ENCODE data around the gene DDAH2.

DDAH2 gene

DNA sequence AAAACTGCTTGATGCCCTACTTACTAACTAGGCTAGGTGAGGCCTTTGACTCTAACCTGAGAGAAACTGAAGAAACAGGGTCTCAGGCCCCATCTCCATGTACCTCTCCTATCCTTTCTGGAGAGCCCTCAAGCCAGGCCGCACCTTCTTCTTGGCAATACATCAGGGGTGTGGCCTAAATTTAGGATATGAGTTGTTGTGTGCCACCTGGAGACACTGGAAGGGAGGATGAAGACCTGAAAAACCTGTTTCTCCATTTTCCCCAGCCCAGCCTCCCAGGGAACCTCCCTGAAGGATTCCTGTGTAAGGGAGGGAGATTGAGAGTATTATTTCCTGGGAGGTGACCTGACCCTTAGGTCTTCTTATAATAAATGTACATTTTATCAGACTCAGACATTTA lies 10.8 kb downstream of the DDAH2 start:
- TF ChIP-seq OVOL3 (tag by site-specific recombination; IDR thresholded peaks at IDR 0.05): no peak
- TF ChIP-seq ZNF354C (tag by site-specific recombination; IDR thresholded peaks at IDR 0.05; ENCODE audit: borderline replicate concordance, low read depth): no peak
- TF ChIP-seq, protein P1, sequence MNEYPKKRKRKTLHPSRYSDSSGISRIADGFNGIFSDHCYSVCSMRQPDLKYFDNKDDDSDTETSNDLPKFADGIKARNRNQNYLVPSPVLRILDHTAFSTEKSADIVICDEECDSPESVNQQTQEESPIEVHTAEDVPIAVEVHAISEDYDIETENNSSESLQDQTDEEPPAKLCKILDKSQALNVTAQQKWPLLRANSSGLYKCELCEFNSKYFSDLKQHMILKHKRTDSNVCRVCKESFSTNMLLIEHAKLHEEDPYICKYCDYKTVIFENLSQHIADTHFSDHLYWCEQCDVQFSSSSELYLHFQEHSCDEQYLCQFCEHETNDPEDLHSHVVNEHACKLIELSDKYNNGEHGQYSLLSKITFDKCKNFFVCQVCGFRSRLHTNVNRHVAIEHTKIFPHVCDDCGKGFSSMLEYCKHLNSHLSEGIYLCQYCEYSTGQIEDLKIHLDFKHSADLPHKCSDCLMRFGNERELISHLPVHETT (tag by site-specific recombination; IDR thresholded peaks at IDR 0.05): no peak
- TF ChIP-seq ZNF571 (tag by site-specific recombination; IDR thresholded peaks at IDR 0.05): no peak
- no peak for TF ChIP-seq SP3 (tag by site-specific recombination; IDR thresholded peaks at IDR 0.05)
- CTCF ChIA-PET: no interaction called here
- no peaks in the 10 kb centered on the region for H3K9me3 ChIP-seq (ENCODE audit: control insufficient read depth, insufficient read depth, low read depth, low read length)
- peaks cover 4% of the 10 kb centered on the region for H3K4me1 ChIP-seq (ENCODE audit: control insufficient read depth, insufficient read depth, low read length)
- no peak overlapping the region for H3K4me3 ChIP-seq (ENCODE audit: low read depth, low read length)
- POLR2A ChIA-PET: no interaction called here
- no peak overlapping the region for H3K27ac ChIP-seq (ENCODE audit: extremely low read depth, low read depth, low read length)
- no peaks in the 10 kb centered on the region for H3K36me3 ChIP-seq (ENCODE audit: control insufficient read depth in 2 of 2, insufficient read depth in 1 of 2, low read length in 2 of 2)

- Histone ChIP-seq H3K9me3 (ENCODE audit: control insufficient read depth, insufficient read depth, low read depth, low read length) (no peaks in the 10 kb centered on the region), H3K27ac (ENCODE audit: extremely low read depth, low read depth, low read length) (no peak overlapping the region), H3K36me3 (ENCODE audit: control insufficient read depth in 2 of 2, insufficient read depth in 1 of 2, low read length in 2 of 2) (no peaks in the 10 kb centered on the region), H3K4me3 (ENCODE audit: low read depth, low read length) (no peak overlapping the region), H3K4me1 (ENCODE audit: control insufficient read depth, insufficient read depth, low read length) (peaks cover 4% of the 10 kb centered on the region)
- ChIA-PET CTCF (interaction anchor here (0.7 kb wide), 1 partner anchor 23 kb away, joined by 3 read pairs; no protein-coding TSS in a partner anchor), POLR2A (no interaction called here)
- TF ChIP-seq, protein P2, sequence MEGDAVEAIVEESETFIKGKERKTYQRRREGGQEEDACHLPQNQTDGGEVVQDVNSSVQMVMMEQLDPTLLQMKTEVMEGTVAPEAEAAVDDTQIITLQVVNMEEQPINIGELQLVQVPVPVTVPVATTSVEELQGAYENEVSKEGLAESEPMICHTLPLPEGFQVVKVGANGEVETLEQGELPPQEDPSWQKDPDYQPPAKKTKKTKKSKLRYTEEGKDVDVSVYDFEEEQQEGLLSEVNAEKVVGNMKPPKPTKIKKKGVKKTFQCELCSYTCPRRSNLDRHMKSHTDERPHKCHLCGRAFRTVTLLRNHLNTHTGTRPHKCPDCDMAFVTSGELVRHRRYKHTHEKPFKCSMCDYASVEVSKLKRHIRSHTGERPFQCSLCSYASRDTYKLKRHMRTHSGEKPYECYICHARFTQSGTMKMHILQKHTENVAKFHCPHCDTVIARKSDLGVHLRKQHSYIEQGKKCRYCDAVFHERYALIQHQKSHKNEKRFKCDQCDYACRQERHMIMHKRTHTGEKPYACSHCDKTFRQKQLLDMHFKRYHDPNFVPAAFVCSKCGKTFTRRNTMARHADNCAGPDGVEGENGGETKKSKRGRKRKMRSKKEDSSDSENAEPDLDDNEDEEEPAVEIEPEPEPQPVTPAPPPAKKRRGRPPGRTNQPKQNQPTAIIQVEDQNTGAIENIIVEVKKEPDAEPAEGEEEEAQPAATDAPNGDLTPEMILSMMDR (tag by site-specific recombination; IDR thresholded peaks at IDR 0.05): 0 out of 2 replicates have a peak, but pooled peaks have one; percentile 30
- TF ChIP-seq ZNF138 (tag by site-specific recombination; IDR thresholded peaks at IDR 0.05; ENCODE audit: borderline replicate concordance) (no peak), ZNF146 (tag by site-specific recombination; IDR thresholded peaks at IDR 0.05) (no peak)
These were observed 11.4 kb downstream of the DDAH2 start for GRCh38 chr6:31717499-31718222.

DNA sequence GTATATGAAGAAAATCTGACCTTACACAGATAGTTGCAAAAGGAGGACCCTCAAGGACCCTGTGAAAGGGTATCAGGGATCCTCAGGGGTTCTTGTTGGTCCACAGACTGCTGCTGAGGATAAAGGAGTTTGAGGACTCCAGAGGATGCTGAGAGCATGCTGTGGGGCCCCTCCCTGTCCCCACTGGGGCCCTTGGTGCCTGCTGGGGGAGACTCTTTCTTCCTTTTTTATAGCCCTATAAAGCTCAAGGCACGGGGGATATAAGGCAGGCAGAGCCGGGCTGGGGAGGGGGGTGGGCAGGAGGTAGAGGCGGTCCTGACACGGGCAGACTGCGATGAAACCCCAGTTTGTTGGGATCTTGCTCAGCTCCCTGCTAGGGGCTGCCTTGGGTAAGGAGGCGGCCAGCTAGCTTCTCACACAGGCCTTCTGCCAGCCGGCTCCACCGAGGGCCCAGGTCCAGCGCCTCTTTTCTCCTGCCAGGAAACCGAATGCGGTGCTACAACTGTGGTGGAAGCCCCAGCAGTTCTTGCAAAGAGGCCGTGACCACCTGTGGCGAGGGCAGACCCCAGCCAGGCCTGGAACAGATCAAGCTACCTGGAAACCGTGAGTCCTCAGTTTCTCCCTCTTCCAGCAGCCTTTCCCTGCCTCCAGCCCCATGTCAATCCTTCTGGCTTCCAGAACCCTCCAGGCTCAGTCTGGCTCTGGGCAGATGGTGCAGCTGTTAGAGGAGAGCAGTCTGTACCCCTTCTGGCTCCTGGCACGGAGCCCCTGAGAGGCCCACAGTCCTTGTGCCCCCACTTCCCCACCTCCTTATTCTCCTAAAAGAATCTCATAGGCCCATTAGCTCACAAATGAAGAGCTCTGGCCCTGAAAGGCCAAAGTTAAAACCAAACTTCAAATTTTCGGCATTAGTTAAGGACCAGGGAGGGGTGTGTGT lies 13.8 kb downstream of the DDAH2 start, which contains the start of gene LY6G6D:
Gene LY6G6D (plus strand): TSS at position 327 of the 937 bp plus-strand sequence. CDS start 8 bp downstream, at position 335.
- H3K36me3 ChIP-seq (ENCODE audit: control insufficient read depth in 2 of 2, insufficient read depth in 1 of 2, low read length in 2 of 2): no peaks in the 10 kb centered on the region
- H3K27ac ChIP-seq (ENCODE audit: extremely low read depth, low read depth, low read length): peak within 1 kb of the TSS; percentile 46
- CTCF ChIA-PET: interaction anchor here (0.7 to 1.5 kb wide), 3 partner anchors 54 to 152 kb away, joined by 3 to 8 read pairs (median 3); no protein-coding TSS in a partner anchor
- POLR2A ChIA-PET: interaction anchor here (0.6 to 1.6 kb wide), 4 partner anchors 12 to 112 kb away, joined by 3 to 10 read pairs (median 4); partner anchors contain the start of genes ABHD16A and HSPA1B
- H3K9me3 ChIP-seq (ENCODE audit: control insufficient read depth, insufficient read depth, low read depth, low read length): no peaks in the 10 kb centered on the region
- H3K4me1 ChIP-seq (ENCODE audit: control insufficient read depth, insufficient read depth, low read length): peaks cover 4% of the 10 kb centered on the region
- H3K4me3 ChIP-seq (ENCODE audit: low read depth, low read length): no peak within 1 kb of the TSS
- TF ChIP-seq ZNF266 (tag by site-specific recombination; IDR thresholded peaks at IDR 0.05; ENCODE audit: low read depth) (no peak), ZSCAN23 (tag by site-specific recombination; IDR thresholded peaks at IDR 0.05) (no peak), ZNF335 (tag by site-specific recombination; conservative IDR thresholded peaks at IDR 0.05) (peak; percentile 78), GLI4 (tag by site-specific recombination; IDR thresholded peaks at IDR 0.05) (no peak), SCRT2 (tag by site-specific recombination; IDR thresholded peaks at IDR 0.05) (peak; percentile 80), ZNF785 (tag by site-specific recombination; IDR thresholded peaks at IDR 0.05) (no peak), ZSCAN4 (tag by site-specific recombination; IDR thresholded peaks at IDR 0.05) (peak; percentile 41; the same call in 1 of the 2 replicates), ZNF560 (tag by site-specific recombination; IDR thresholded peaks at IDR 0.05; ENCODE audit: borderline replicate concordance) (no peak), ZEB2 (tag by site-specific recombination; IDR thresholded peaks at IDR 0.05) (no peak), KLF8 (tag by site-specific recombination; IDR thresholded peaks at IDR 0.05) (no peak), ZFP37 (tag by site-specific recombination; IDR thresholded peaks at IDR 0.05) (no peak), ZNF211 (tag by site-specific recombination; IDR thresholded peaks at IDR 0.05; ENCODE audit: low read depth) (no peak)
- TF ChIP-seq, protein P3, sequence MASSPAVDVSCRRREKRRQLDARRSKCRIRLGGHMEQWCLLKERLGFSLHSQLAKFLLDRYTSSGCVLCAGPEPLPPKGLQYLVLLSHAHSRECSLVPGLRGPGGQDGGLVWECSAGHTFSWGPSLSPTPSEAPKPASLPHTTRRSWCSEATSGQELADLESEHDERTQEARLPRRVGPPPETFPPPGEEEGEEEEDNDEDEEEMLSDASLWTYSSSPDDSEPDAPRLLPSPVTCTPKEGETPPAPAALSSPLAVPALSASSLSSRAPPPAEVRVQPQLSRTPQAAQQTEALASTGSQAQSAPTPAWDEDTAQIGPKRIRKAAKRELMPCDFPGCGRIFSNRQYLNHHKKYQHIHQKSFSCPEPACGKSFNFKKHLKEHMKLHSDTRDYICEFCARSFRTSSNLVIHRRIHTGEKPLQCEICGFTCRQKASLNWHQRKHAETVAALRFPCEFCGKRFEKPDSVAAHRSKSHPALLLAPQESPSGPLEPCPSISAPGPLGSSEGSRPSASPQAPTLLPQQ (tag by site-specific recombination; IDR thresholded peaks at IDR 0.05): peak; percentile 40; the same call in 1 of the 2 replicates

All from HEK293 (cell line).